Stimulated activated CD8-positive, alpha-beta memory T cell treated with anti-CD3 and anti-CD28 coated beads, Interleukin-12 subunit alpha, Interleukin-12 subunit beta, amount 100 ng/mL, for 1 hour (primary cell): ENCODE results near the gene RNF183.
"Not testable (repeated sequence)": the region's sequence is repeated elsewhere in the genome, so short reads cannot be mapped to it uniquely, and the experiment has no call there.

Experiments
- DNase-seq: peaks from one replicate; pipeline ENCODE4 v3.0.0-alpha.2; 2020; ENCODE audit warnings: low read depth

RNF183 gene

GRCh38 chr9:113274474-113275156 lies 28.6 kb downstream of the RNF183 start:
- DNase-seq, result peak; percentile 4

GRCh38 chr9:113269871-113270270 lies 33.3 kb downstream of the RNF183 start:
- DNase-seq, result no peak

- no peak for DNase-seq
Observed at GRCh38 chr9:113269355-113269754, 33.8 kb downstream of the RNF183 start.

GRCh38 chr9:113267911-113268566 lies 35.1 kb downstream of the RNF183 start:
- no peak for DNase-seq

GRCh38 chr9:113266174-113266573 lies 37.0 kb downstream of the RNF183 start:
- no peak for DNase-seq

GRCh38 chr9:113261917-113262671 lies 41.1 kb downstream of the RNF183 start:
- DNase-seq, result no peak

GRCh38 chr9:113258282-113258681 lies 44.9 kb downstream of the RNF183 start:
- no peak for DNase-seq

GRCh38 chr9:113257863-113258262 lies 45.3 kb downstream of the RNF183 start:
- DNase-seq, result no peak

GRCh38 chr9:113255438-113255837 lies 47.7 kb downstream of the RNF183 start:
- no peak for DNase-seq

GRCh38 chr9:113254991-113255390 lies 48.2 kb downstream of the RNF183 start:
- no peak for DNase-seq

GRCh38 chr9:113250807-113251206 lies 52.4 kb downstream of the RNF183 start:
- DNase-seq, result no peak

- DNase-seq, result not testable (repeated sequence)
Observed at GRCh38 chr9:113249661-113250060, 53.5 kb downstream of the RNF183 start.

- no peak for DNase-seq
Observed at GRCh38 chr9:113247640-113248039, 55.5 kb downstream of the RNF183 start.
